Hippocampal formation (tissue), 2 donors: ENCODE results near the gene USP17L24.
"Not testable (repeated sequence)": the region's sequence is repeated elsewhere in the genome, so short reads cannot be mapped to it uniquely, and the experiment has no call there.

ENCODE experiments used
- DNase-seq, 2 donors: peaks; one replicate each; lab custom pipeline; 2025; lab: John Stamatoyannopoulos, UW

USP17L24 gene

DNA sequence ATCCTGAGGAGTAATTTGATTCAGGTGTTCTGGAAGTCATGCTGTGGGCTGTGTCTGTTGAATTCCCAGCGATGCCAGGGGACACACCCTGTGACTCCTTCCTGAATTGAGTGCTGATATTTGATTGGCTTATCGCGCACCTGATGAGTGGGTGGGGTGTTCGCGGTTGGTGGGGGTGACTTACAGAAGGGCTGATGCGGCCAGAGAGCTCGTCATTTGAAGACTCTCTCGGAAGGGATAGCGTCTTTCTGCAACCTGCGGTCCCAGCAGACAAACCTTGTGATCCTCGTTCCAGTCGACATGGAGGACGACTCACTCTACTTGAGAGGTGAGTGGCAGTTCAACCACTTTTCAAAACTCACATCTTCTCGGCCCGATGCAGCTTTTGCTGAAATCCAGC lies at the start of gene USP17L24:
Gene USP17L24, plus strand, starts transcription at position 301 of the 400 bp plus-strand sequence. Its CDS starts 0 bp downstream, at position 301.
- not testable (repeated sequence) for DNase-seq

GRCh38 chr4:9324191-9324590 lies 774 bp upstream of the USP17L24 start:
- not testable (repeated sequence) for DNase-seq

GRCh38 chr4:9329611-9330010 lies 4.6 kb downstream of the USP17L24 start, which contains the start of gene USP17L25:
TSS of gene USP17L25 (plus strand) at chr4:9329911. CDS start at chr4:9329911, 0 bp downstream.
- not testable (repeated sequence) for DNase-seq

DNA sequence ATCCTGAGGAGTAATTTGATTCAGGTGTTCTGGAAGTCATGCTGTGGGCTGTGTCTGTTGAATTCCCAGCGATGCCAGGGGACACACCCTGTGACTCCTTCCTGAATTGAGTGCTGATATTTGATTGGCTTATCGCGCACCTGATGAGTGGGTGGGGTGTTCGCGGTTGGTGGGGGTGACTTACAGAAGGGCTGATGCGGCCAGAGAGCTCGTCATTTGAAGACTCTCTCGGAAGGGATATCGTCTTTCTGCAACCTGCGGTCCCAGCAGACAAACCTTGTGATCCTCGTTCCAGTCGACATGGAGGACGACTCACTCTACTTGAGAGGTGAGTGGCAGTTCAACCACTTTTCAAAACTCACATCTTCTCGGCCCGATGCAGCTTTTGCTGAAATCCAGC lies 9.4 kb downstream of the USP17L24 start, which contains the start of gene USP17L26:
Gene USP17L26, plus strand, starts transcription at position 301 of the 400 bp plus-strand sequence. Its CDS starts 0 bp downstream, at position 301.
- DNase-seq = not testable (repeated sequence)

DNA sequence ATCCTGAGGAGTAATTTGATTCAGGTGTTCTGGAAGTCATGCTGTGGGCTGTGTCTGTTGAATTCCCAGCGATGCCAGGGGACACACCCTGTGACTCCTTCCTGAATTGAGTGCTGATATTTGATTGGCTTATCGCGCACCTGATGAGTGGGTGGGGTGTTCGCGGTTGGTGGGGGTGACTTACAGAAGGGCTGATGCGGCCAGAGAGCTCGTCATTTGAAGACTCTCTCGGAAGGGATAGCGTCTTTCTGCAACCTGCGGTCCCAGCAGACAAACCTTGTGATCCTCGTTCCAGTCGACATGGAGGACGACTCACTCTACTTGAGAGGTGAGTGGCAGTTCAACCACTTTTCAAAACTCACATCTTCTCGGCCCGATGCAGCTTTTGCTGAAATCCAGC lies 14.1 kb downstream of the USP17L24 start, which contains the start of gene USP17L5:
Gene USP17L5, plus strand, starts transcription at position 301 of the 400 bp plus-strand sequence. Its CDS starts 0 bp downstream, at position 301.
- DNase-seq = not testable (repeated sequence)

DNA sequence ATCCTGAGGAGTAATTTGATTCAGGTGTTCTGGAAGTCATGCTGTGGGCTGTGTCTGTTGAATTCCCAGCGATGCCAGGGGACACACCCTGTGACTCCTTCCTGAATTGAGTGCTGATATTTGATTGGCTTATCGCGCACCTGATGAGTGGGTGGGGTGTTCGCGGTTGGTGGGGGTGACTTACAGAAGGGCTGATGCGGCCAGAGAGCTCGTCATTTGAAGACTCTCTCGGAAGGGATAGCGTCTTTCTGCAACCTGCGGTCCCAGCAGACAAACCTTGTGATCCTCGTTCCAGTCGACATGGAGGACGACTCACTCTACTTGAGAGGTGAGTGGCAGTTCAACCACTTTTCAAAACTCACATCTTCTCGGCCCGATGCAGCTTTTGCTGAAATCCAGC lies 18.9 kb downstream of the USP17L24 start, which contains the start of gene USP17L27:
Gene USP17L27, plus strand, starts transcription at position 301 of the 400 bp plus-strand sequence. Its CDS starts 0 bp downstream, at position 301.
- DNase-seq = not testable (repeated sequence)

DNA sequence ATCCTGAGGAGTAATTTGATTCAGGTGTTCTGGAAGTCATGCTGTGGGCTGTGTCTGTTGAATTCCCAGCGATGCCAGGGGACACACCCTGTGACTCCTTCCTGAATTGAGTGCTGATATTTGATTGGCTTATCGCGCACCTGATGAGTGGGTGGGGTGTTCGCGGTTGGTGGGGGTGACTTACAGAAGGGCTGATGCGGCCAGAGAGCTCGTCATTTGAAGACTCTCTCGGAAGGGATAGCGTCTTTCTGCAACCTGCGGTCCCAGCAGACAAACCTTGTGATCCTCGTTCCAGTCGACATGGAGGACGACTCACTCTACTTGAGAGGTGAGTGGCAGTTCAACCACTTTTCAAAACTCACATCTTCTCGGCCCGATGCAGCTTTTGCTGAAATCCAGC lies 23.6 kb downstream of the USP17L24 start, which contains the start of gene USP17L28:
Gene USP17L28, plus strand, starts transcription at position 301 of the 400 bp plus-strand sequence. Its CDS starts 0 bp downstream, at position 301.
- not testable (repeated sequence) for DNase-seq

- not testable (repeated sequence) for DNase-seq
These were observed 25.9 kb downstream of the USP17L24 start for GRCh38 chr4:9350866-9351265.

DNA sequence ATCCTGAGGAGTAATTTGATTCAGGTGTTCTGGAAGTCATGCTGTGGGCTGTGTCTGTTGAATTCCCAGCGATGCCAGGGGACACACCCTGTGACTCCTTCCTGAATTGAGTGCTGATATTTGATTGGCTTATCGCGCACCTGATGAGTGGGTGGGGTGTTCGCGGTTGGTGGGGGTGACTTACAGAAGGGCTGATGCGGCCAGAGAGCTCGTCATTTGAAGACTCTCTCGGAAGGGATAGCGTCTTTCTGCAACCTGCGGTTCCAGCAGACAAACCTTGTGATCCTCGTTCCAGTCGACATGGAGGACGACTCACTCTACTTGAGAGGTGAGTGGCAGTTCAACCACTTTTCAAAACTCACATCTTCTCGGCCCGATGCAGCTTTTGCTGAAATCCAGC lies 28.4 kb downstream of the USP17L24 start, which contains the start of gene USP17L29:
Gene USP17L29, plus strand, starts transcription at position 301 of the 400 bp plus-strand sequence. Its CDS starts 0 bp downstream, at position 301.
- DNase-seq = not testable (repeated sequence)

GRCh38 chr4:9362829-9363228 lies 37.9 kb downstream of the USP17L24 start, which contains the start of gene USP17L30:
TSS of gene USP17L30 (plus strand) at chr4:9363129. CDS start at chr4:9363129, 0 bp downstream.
- DNase-seq = not testable (repeated sequence)
